Activated CD4-positive, alpha-beta T cell treated with anti-CD3 and anti-CD28 coated beads for 48 hours (primary cell): ENCODE data around the gene EPAS1.

Experiments
- DNase-seq: peaks from one replicate; pipeline ENCODE4 v3.0.0-alpha.2; 2020

EPAS1 gene

DNA sequence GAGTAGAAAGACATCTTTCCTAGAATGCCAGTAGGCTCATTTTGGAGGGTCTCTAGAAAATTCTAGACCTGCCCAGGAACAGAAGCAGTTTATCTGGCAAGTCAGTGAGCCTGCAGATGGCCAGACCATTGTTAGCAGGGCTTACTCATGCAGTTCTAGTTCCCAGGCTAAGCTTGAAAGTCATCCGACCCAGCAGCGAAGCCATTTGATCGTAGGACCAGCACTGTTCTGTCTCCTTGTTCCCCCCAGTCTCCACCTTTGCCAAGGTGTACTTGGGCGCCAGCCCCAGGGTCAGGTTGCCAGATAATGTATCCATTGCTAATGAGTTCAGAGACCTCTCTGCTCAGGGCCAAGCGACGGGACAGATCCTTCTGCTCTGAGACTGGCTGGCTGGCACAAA lies 70.1 kb downstream of the EPAS1 start:
- DNase-seq = no peak

DNA sequence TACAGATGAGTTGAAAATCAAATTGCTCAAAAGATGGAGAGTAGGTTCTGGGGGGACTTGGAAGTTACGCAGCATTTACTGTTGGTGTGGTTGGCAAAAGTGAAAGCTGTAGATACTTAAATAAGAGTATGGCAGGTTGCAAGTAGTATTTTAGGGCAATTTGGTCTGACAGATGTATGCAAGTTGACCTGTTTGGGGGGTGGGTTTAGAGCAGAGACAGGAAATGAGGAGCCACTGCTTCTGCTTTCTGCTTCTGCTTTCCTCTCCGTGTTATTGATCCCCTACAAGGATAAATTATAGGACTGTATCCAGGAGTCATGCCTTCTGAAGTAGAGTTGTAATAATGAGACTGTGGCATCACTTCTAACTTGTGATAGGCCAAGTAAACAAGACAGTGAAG lies 71.2 kb downstream of the EPAS1 start:
- no peak for DNase-seq

DNA sequence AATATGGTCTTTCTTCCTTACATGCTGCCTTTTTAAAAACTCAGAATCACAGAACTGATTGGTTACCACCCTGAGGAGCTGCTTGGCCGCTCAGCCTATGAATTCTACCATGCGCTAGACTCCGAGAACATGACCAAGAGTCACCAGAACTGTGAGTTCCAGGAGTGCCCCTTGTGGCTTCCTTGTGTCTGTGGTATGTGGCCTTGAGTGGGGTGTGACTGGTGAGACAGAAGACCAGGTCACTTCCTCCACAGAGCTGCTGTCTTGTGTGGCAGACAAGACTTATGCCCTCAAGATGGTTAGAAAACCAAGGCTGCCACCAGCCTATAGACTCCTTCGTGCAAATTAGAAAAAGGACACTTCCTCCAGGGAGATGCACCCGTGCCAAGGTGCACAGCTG lies 72.6 kb downstream of the EPAS1 start:
- no peak for DNase-seq

DNA sequence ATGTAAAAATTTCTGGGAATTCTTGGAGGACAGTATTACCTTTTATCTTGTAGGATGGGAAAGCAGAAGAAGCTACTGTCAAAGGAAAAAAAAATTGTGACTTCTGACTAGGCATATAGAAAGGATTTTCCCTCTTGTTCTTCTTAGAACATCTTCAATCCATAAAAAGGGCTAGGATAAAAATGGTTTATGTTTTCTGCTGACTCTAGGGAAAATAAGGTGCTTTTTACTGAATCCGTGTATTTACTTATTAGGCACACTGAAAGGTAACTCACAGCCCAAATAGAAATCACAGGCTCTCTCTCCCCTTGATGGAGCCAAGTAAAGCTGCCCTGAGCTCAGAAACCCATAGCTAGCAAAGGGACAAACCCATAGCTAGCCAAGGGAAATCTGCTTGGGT lies 74.6 kb downstream of the EPAS1 start:
- DNase-seq = no peak

DNA sequence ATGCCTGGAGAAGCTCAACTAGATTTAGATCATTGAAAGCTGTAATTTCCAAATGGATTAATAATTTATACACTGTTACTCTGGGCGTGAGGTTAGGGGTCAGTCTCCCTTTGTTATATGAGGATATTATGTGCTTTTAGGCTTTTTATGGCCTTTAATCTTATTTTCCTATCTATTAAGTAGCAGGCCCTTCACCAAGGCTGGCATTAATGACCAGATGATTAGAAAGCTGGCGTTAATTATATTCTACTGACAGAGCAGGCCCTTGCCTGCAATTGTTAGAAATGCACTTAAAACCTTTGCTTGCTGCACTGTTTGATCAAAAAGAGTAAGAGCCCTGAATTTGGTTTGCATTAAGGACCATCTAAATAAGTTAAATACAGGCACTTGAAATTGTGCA lies 75.3 kb downstream of the EPAS1 start:
- no peak for DNase-seq

DNA sequence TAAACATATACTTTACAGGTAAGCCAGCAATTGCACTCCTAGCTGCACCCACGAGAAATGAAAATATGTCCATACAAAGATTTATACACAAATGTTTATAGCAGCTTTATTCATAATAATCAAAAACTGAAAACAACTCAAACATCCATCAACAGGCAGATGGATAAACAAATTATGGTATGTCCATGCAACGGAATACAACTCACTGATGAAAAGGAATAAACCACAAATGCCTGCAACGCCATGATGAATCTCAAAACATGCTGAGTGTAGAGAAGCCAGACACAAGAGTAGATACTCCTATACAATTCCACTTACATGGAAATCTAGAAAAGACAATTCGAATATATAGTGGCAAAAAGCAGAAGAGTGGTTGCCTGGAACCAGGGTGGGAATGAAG lies 76.0 kb downstream of the EPAS1 start:
- DNase-seq = no peak

DNA sequence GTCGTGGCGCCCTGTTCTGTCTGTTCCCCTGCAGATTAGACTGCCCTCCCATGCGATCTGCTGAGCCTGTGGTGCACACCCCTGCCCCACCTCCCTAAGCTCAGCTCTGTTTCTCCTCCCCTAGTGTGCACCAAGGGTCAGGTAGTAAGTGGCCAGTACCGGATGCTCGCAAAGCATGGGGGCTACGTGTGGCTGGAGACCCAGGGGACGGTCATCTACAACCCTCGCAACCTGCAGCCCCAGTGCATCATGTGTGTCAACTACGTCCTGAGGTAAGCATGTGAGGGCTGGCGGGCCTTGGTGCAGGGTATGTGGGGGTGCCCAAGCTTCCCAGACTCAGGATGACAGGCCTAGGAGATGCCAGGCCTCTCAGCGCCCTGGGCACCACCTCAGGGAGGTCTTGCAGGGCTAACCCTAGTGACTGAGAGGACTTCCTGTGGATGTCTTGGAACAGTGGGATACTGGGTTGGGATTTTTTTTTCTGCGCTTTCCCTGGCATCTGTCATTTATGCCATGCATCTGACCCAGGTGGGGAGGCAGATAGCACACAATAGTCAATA lies 78.4 kb downstream of the EPAS1 start:
- DNase-seq = no peak

DNA sequence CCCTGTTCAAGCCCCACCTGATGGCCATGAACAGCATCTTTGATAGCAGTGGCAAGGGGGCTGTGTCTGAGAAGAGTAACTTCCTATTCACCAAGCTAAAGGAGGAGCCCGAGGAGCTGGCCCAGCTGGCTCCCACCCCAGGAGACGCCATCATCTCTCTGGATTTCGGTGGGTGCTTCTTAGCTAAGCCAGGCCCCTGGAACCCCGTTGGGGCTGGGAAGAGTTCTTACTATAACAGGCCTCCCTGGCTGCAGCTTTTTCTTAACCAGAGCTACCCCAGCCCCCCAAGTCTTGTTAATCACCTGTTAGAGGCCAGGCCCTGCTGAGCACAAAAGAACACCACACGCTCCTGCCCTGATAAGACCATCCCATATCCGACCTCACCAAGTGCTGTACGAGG lies 79.4 kb downstream of the EPAS1 start:
- no peak for DNase-seq

DNA sequence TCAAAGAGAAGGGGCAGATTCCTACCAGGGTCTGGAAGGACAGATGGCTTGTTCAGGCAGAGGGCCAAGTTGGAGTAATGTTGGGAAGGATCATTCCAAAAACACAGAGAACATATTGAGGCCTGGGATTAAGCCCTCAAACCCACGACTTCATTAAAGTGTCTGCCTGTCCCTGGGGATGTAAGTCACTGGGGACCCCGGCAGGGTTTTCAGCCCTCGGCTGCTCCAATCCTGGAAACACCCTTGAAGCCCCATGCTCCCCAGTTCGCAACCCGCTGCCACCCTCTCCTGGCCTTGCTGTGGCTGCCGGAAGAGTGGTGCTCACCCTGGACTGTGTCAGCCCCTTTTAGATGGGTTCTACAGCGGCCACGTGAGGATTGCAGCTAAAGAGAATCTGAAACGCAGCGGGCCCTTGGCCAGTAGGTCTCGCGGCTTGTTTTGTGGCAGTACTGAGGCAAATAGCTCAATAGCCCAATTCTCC lies 79.9 kb downstream of the EPAS1 start:
- DNase-seq = no peak

DNA sequence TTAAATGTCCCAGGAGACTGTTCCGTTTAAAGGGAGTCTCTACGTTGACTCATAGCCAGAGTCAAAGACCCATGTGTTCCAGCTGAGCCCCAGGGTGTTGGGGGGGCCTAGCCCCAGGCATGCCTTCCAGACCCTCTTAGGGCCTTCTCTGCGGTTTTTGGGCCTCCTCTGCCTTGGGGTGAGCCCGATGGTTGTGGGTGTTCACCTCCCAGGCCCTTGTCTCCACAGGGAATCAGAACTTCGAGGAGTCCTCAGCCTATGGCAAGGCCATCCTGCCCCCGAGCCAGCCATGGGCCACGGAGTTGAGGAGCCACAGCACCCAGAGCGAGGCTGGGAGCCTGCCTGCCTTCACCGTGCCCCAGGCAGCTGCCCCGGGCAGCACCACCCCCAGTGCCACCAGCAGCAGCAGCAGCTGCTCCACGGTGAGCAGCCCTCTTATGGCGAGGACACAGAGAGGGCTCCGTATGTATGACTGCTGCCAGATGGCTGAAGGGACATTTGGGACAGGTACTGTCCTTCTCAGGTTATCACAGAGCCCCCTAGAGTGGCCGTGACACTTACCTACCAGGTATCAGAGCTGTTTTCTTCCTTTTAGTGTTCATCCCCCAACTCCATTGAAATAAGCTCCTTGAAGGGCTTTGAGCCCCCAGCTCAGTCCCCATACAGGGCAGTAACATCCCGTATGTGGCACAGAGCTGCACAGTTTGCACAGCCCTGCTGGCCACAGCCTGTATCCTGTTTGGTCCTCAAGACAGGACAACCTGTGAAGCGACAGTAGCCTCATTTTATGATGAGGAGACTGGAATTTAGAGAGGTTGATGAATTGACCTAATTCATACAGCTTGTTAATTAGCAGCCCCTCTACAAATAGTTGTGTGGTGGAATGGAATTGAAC lies 80.7 kb downstream of the EPAS1 start:
- no peak for DNase-seq

DNA sequence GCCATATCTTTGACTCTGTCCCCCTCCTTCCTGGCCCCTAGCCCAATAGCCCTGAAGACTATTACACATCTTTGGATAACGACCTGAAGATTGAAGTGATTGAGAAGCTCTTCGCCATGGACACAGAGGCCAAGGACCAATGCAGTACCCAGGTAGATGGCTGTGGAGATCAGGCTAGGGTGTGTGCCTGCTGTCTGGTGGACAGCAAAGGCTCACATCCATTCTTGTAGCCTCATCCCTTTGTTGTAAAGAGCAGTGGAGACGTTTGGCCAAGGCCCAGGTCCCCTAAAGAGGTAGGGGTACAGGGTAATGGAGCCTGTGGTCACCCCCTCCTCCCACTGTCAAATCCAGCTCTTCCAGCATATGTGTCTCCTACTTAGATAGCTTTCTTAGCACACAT lies 81.4 kb downstream of the EPAS1 start:
- no peak for DNase-seq

DNA sequence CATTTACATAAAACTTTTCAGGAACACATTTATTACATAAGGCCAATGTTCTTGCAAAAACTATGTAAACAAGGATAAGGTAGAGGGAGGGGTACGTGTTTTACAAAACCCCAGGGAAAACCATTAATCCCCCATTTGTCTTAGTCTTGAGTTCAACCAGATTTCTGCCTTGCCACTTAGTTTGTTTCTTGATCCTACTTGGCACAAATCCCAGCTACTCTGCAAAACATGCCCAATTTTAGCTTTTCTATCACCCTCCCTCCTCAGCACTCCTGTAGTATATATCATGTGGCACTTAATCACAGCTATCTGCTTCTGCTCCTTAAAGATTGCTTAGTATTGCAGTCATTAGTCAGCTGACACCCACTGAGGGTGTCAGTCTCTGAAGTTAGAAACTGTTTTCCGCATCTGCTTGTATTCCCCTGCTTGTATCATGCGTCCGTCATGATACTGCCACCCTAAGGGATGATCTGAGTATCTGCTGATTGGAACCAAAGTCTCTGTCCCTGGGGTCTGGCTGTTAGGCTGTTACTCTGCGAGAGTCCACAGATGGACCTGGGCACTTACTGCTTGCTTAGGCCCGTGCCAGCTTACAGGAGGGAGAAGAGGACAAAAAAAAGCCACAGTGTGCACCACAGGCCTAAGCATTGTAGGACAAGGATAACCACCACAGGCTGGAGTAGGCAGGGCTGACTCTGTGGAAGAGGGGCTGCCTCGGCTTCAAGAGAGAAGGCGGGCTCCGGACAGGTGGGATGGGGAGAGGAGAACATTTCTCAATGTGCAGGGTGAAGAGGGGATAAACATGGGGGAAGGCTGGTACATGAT lies 82.2 kb downstream of the EPAS1 start:
- no peak for DNase-seq

DNA sequence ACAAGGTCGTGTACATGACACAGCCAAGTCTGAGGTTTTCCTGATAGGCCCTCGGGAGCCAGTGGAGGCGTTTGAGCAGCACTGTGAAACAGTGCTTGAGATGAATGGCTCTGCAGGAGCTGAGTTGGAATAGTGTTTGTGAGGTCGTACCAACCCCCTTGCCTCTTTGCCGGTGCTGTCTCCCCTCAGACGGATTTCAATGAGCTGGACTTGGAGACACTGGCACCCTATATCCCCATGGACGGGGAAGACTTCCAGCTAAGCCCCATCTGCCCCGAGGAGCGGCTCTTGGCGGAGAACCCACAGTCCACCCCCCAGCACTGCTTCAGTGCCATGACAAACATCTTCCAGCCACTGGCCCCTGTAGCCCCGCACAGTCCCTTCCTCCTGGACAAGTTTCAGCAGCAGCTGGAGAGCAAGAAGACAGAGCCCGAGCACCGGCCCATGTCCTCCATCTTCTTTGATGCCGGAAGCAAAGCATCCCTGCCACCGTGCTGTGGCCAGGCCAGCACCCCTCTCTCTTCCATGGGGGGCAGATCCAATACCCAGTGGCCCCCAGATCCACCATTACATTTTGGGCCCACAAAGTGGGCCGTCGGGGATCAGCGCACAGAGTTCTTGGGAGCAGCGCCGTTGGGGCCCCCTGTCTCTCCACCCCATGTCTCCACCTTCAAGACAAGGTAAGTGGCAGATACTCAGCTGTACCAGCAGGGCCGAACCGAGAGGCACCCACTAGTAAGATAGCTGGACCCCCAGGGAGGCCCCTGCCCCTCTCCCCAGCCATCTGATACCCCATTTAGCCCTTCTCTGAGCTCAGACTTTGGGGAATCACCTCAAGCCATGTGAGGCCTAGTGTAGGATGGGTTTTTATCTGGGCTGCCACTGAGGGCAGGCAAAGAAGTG lies 83.1 kb downstream of the EPAS1 start:
- no peak for DNase-seq

DNA sequence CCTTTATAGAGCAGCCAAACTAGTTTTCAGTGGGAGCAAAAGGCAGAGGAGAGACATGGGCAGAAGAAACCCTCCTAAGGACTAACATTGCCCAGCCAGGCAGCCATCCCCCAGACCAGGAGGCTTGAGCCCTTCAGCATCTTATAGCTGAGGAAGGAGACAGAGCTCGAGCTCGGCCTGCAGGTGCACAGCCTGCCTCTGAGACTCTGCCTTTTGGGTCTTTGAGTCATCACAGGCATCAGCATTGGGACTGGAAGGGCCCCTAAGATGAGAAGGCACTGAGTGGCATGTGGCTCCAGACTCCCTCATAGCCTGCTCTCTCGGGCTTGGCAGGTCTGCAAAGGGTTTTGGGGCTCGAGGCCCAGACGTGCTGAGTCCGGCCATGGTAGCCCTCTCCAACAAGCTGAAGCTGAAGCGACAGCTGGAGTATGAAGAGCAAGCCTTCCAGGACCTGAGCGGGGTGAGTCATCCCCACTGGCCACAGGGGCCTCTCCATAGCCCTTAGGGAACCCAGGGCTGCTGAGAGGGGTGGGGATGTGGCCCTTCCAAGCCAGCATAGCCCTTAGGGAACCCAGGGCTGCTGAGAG lies 84.1 kb downstream of the EPAS1 start:
- DNase-seq = no peak

DNA sequence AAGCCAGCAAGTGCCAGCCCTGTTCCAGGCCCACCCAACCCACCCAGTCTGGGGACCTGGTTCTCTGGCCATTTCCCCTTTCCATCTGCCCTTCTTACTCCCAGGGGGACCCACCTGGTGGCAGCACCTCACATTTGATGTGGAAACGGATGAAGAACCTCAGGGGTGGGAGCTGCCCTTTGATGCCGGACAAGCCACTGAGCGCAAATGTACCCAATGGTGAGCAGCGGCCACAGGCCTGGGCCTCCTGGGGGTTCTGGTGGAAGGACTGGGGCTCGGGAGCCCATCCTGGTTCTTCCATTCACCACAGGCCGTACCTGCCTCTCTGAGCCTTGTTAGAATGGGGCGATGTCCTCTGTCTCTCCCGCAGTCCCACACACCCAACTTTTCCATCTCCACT lies 84.7 kb downstream of the EPAS1 start:
- no peak for DNase-seq

DNA sequence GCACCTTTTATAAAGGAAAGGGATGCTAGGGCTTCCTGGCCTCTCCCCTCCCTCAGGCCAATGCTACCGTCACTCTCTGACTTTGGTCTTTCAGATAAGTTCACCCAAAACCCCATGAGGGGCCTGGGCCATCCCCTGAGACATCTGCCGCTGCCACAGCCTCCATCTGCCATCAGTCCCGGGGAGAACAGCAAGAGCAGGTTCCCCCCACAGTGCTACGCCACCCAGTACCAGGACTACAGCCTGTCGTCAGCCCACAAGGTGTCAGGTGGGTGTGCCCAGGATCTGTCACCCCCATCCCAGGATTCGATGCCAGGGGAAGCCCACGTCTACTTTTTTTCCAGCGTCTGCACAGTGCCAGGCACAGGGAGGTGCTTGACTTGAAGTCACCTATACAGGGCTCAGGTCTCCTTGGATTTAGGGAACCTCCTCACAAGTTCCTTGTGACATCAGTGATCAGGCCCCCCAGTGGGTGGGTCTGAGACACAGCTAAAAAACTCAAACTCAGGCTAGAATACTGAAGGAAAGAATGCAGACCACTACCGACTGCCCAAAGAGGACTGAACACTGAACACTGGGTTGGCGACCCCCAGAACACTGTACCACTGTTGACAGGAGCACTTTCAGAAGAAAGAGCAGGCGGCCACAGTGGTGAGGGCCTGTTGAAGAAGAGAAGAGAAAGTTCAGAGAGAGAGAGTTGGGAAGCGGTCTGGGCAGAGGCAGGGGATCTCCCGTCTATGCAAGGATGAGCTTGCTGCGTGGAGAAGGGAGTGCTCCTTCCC lies 85.3 kb downstream of the EPAS1 start:
- DNase-seq = no peak

DNA sequence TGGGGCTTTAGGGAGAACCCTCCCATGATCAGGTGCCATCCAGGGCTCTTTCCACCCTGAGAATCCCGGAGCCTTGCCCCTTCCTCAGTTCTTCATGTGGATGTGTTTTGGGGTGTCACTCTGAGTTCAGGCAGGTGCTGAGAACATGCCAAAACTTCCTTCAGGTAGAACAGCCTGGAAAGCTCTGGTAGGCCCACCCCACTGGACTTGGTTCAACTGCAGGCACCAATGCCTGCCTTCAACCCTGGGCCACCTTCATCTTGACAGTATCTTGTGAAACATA lies 85.8 kb downstream of the EPAS1 start:
- DNase-seq = no peak

DNA sequence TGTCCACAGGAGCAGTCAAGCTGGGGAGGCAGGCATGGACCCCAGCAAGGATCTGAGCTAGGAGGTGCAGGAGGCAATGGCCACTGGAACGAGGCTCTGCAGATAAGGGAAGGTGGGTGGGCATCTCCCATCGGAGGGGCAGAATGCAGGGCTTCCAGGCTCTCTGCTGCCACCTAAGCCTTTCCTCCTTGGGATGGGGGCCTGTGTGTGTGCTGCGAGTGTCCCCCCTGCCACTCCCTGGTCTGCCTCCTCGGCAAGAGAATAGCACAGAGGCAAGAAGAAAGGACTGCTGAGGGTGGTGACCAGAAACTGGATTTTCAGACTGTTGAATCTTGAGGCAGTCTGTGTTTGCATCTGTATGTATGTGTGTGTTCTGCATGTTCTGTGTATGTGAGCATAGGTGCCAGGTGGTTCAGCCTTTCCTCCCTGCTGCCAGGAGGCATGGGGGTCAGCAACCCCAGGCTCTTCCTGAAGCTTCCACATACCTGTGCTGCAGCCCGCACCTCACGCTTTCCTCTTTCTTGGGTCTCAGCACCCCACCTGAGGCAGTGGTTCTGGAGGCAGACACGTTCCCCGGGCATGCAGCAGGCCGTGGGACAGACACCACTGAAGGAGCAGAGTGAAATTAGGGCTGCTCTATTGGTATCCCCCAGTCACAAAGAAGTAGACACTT lies 86.7 kb downstream of the EPAS1 start:
- no peak for DNase-seq

DNA sequence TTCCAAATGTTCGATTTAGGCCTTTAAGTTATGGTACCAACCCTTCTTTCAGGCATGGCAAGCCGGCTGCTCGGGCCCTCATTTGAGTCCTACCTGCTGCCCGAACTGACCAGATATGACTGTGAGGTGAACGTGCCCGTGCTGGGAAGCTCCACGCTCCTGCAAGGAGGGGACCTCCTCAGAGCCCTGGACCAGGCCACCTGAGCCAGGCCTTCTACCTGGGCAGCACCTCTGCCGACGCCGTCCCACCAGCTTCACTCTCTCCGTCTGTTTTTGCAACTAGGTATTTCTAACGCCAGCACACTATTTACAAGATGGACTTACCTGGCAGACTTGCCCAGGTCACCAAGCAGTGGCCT lies 87.2 kb downstream of the EPAS1 start:
- no peak for DNase-seq

DNA sequence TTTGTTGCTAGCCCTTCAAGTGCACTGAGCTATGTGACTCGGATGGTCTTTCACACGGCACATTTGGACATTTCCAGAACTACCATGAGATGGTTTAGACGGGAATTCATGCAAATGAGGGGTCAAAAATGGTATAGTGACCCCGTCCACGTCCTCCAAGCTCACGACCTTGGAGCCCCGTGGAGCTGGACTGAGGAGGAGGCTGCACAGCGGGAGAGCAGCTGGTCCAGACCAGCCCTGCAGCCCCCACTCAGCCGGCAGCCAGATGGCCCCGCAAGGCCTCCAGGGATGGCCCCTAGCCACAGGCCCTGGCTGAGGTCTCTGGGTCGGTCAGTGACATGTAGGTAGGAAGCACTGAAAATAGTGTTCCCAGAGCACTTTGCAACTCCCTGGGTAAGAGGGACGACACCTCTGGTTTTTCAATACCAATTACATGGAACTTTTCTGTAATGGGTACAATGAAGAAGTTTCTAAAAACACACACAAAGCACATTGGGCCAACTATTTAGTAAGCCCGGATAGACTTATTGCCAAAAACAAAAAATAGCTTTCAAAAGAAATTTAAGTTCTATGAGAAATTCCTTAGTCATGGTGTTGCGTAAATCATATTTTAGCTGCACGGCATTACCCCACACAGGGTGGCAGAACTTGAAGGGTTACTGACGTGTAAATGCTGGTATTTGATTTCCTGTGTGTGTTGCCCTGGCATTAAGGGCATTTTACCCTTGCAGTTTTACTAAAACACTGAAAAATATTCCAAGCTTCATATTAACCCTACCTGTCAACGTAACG lies 88.8 kb downstream of the EPAS1 start:
- no peak for DNase-seq
